ENCODE data around the gene OR8B2.

GRCh38 chr11:124339396-124340141 lies 44.7 kb downstream of the OR8B2 start:
- TF ChIP-seq, protein P1, sequence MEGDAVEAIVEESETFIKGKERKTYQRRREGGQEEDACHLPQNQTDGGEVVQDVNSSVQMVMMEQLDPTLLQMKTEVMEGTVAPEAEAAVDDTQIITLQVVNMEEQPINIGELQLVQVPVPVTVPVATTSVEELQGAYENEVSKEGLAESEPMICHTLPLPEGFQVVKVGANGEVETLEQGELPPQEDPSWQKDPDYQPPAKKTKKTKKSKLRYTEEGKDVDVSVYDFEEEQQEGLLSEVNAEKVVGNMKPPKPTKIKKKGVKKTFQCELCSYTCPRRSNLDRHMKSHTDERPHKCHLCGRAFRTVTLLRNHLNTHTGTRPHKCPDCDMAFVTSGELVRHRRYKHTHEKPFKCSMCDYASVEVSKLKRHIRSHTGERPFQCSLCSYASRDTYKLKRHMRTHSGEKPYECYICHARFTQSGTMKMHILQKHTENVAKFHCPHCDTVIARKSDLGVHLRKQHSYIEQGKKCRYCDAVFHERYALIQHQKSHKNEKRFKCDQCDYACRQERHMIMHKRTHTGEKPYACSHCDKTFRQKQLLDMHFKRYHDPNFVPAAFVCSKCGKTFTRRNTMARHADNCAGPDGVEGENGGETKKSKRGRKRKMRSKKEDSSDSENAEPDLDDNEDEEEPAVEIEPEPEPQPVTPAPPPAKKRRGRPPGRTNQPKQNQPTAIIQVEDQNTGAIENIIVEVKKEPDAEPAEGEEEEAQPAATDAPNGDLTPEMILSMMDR (IDR thresholded peaks at IDR 0.05; ENCODE audit: low read depth, low read length) = no peak
- no peak for TF ChIP-seq EZH2phosphoT487 (IDR thresholded peaks at IDR 0.05; ENCODE audit: low read depth)

Data from OCI-LY3 (cell line).